Measurements from ENCODE around the gene TSKU.

DNA sequence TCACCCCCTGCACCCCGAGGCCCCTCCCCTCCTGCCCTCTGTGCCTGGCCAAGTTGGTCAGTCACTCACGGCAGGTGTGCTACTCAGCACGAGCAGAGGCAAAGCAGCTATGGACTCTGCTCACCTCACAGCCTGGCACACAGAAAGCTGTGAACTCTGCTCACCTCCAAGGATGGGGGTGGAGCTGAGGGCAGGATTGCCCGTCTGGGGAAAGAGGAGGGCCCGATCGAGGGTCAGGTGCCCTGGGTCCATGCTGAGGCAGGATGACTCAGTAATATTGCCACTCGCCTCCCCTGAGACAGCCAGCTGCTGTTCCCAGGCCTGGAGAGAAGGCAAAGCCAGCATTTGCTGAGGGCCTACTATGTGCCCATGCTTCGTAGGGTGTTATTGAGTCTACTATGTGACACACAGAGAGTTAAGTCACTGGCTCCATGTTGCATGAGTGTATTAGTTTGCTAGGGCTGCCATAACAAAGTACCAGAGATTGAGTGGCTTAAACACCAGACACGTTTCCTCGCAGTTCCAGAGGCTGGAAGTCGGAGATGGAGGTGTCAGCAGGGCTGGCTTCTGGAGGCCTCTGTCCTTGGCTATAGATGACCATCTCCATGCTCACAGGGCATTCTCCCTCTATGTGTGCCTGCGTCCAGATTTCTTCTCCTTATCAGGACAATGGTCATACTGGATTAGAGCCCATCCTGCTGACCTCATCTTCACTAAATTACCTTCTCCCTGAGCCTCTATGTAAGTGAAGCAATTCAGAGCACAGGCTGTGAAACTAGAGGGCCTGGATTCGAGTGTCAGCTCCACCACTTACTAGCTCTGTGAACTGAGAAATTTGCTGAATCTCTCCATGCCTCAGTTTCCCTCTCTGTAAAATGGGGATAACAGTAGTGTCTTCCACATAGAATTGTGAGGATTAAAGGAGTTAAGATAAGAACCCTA lies 13.2 kb upstream of the TSKU start:
- TF ChIP-seq, protein P1, sequence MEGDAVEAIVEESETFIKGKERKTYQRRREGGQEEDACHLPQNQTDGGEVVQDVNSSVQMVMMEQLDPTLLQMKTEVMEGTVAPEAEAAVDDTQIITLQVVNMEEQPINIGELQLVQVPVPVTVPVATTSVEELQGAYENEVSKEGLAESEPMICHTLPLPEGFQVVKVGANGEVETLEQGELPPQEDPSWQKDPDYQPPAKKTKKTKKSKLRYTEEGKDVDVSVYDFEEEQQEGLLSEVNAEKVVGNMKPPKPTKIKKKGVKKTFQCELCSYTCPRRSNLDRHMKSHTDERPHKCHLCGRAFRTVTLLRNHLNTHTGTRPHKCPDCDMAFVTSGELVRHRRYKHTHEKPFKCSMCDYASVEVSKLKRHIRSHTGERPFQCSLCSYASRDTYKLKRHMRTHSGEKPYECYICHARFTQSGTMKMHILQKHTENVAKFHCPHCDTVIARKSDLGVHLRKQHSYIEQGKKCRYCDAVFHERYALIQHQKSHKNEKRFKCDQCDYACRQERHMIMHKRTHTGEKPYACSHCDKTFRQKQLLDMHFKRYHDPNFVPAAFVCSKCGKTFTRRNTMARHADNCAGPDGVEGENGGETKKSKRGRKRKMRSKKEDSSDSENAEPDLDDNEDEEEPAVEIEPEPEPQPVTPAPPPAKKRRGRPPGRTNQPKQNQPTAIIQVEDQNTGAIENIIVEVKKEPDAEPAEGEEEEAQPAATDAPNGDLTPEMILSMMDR (conservative IDR thresholded peaks at IDR 0.05 in 1 of 2, IDR thresholded peaks at IDR 0.05 in 1 of 2; ENCODE audit: extremely low read depth in 1 of 2, insufficient read depth in 1 of 2, low read depth in 1 of 2, low read length in 2 of 2): no peak
- no peak for TF ChIP-seq EZH2 (IDR thresholded peaks at IDR 0.05; ENCODE audit: borderline replicate concordance, low read length)
